Mesenteric fat pad (tissue), 1 donor: ENCODE measurements around the gene NMUR1. TPM values are rescaled to one million over a fixed set of nuclear protein-coding genes. Genes with fewer than 3 reads are reported as not detected.

ENCODE experiments used
- DNase-seq: peaks from one replicate; pipeline ENCODE4 v3.0.0-alpha.2; 2020; ENCODE audit warnings: low spot score
- total RNA-seq: library from RNA; stranded (reverse); fragmentation: NEBNext Ultra II Directional; extraction: Animal tissue kit (Norgen Biotek cat#: 25700); gene quantifications from one replicate; pipeline ENCODE4 v1.2.1, GENCODE V29; 2021
- donor health status: DM: yes; HTN: yes; CAD: no.

NMUR1 gene
- total RNA-seq, 1 donor from 2014 or later, result 1.4 TPM

DNA sequence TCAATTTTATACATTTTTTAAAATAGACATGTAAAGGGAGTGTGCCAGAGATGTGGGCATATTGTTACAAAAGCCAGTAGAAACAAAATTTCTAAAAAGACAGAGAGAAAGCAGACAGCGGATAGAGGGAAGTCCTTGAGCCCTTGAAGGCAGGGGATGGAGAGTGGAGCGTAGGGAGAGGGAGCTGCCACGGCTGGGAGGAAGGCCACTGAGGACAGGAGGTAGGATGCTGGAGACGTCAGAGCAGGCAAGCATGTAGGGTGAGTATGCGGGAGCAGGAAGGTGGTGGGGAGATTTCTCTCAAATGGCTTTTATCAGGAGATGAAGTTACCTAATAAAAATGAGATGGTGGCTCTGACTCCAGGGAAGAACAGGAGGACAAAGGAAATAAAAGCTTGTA lies 41.9 kb downstream of the NMUR1 start:
- peak; percentile 11 for DNase-seq

GRCh38 chr2:231486851-231487596 lies 43.2 kb downstream of the NMUR1 start:
- peak; percentile 49 for DNase-seq

DNA sequence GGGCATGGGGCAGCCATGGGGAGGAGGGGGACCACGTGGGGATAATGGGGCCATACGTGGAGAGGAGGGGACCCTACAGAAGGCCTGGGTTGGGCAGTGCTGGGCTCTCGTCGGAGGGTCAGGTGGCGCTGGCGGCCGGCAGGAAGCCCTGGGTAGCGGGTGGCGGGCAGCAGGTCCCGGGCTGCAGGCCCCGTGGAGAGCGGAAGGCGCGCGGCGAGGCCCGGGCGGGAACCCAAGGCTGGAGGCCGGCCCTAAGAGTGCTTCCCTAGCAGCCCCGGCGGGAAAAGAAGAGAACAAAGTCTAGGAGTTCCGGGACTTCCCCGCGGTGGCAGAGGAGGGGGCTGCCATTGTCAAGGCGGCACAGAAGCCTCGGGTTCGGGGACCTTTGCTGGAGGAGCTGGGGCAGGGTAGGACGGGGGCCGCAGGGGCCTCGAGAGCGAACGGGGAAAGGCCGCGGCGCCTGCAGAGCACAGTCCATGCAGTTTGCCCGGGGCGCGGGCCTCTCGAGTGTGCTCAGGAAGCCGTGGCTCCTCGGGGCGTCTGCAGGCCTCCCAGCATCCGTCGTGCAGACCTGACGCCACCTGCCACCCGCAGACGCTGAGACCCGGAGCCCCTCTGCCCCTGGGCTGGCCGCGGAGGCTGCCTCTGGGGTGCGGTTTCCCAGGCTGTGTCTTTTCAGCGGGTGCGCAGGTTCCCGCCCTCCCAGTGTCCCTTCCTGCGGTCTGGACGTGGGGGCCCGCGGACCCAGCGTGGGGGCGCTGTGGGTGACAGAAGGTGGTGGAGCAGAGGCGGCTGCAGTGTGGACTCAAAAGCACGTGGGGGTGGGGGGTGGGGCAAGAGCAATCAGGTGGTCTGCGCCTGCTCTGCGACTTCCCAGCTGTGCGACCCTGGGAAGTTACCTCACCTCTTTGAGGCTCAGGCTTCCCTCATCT lies 46.6 kb downstream of the NMUR1 start:
- no peak for DNase-seq

DNA sequence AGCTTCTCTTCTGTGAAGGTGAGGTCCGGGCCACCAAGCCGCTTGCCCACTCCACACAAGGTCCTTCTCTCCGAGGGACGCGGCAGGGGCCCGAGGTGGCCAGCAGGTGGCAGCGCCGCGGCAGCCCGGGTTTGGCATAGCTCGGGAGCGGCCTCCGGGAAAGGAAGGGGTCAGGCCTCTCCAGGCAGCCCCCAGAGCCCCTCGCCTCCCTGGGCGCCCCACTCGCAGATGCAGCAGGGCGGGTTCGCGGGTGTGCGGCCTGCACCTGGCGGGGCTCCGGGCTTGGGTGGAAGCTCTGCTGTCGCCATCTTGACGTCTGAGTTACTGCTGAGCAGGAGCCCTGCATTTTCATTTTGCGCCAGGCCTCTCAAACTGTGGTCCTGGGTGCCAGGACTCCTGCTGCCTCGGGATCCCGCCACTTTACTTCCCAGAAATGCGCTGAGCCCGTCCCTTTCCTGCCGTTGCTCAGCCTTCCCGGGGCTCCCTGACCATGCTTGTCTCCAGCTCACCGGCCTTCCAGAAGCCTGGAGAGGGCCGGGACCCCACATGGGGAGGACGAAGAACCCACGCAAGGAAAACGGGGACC lies 47.3 kb downstream of the NMUR1 start:
- peak; percentile 93 for DNase-seq

- DNase-seq, result peak; percentile 82
Measured at GRCh38 chr2:231480781-231481180, 49.5 kb downstream of the NMUR1 start.

DNA sequence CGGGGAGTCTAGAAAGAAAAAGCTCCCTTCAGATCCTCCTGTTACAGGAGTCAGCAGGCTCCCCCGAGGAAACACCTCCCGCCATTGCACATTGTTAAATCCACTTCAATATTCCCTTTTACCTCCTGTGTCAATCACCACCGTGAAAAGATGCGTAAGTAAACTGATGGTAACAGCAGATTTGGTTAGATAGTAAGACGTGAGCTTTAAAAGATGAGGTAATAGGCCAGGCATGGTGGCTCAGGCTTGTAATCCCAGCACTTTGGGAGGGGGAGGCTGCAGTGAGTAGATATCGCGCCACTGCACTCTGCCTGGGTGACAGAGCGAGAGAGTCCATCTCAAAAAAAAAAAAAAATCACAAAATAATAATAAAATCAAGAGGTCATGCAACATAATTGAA lies 50.8 kb downstream of the NMUR1 start:
- no peak for DNase-seq

DNA sequence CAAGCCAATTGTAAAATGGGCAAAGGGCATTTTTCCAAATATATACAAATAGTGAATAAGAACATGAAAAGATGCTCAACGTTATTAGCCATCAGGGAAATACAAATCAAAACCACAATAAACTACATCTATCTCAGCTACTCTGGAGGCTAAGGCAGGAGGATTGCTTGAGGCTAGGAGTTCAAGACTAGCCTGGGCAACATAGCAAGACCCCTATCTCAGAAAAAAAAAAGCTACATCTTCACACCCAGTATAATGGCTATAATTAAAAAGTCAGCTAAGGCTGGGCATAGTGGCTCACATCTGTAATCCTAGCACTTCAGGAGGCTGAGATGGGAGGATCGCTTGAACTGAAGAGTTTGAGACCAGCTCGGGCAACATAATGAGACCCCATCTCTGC lies 53.3 kb downstream of the NMUR1 start:
- no peak for DNase-seq

GRCh38 chr2:231475965-231476364 lies 54.3 kb downstream of the NMUR1 start:
- DNase-seq, result no peak

Other genes starting within 250 kb of the NMUR1 start
- 3.9 TPM for gene B3GNT7, start 134.7 kb downstream of the NMUR1 start, total RNA-seq
- gene NCL, start 66.0 kb downstream of the NMUR1 start, total RNA-seq, result 512 TPM
- gene TEX44, start 62.4 kb upstream of the NMUR1 start, total RNA-seq, result not detected
- 790 TPM for gene PTMA, start 178.1 kb upstream of the NMUR1 start, total RNA-seq